ENCODE results near the gene SLF2. TPM values are rescaled to one million over a fixed set of nuclear protein-coding genes. Genes with fewer than 3 reads are reported as not detected.
A peak's percentile ranks its signal among the peaks of the same experiment; 100 is the strongest.

Gene SLF2
- total and polyA plus RNA-seq, 2 of the 8 experiments (the other 6 are each of a cell fraction or from before 2014, with no cell fraction given): 5.5 to 20.9 TPM

- 81% methylated on average over 8 of the region's 8 CpGs; no CpG with 5 or more reads in 1 of the 2 experiments for WGBS, 2 experiments (ENCODE audit: extremely low coverage in 1 of 2, insufficient coverage in 1 of 2, insufficient read length in 1 of 2, insufficient replicate concordance in 2 of 2, low coverage in 1 of 2, low lambda C conversion rate in 2 of 2, missing lambda C conversion rate in 1 of 2)
- H2BK12ac ChIP-seq (ENCODE audit: low read depth, low read length): no peak overlapping the region
- H2BK15ac ChIP-seq (ENCODE audit: low read length): no peak overlapping the region
- TF ChIP-seq SUZ12 (IDR thresholded peaks at IDR 0.05; ENCODE audit: low read length) (no peak), EGR1 (IDR thresholded peaks at IDR 0.05; ENCODE audit: borderline replicate concordance, low read depth, low read length) (no peak), JUND (IDR thresholded peaks at IDR 0.05; ENCODE audit: low read length) (no peak)
- no peaks in the 10 kb centered on the region for H3K9me3 ChIP-seq (ENCODE audit: insufficient read depth in 2 of 2, low read depth in 1 of 2, low read length in 1 of 2)
- no peaks in the 10 kb centered on the region for H3K79me1 ChIP-seq (ENCODE audit: low read depth, low read length)
- H3K18ac ChIP-seq (ENCODE audit: extremely low read depth, low read length): no peak overlapping the region
- no peaks in the 10 kb centered on the region for H3K23me2 ChIP-seq (ENCODE audit: low read depth, low read length)
- no peaks in the 10 kb centered on the region for H3K36me3 ChIP-seq (ENCODE audit: control insufficient read depth in 2 of 4, insufficient read depth in 4 of 4, low read length in 3 of 4)
- H2BK5ac ChIP-seq (ENCODE audit: low read depth, low read length): no peak overlapping the region
- no peak overlapping the region for H3K56ac ChIP-seq (replicated peaks; ENCODE audit: insufficient read length, low read depth, low read length)
- H3K14ac ChIP-seq (ENCODE audit: insufficient read length): no peak overlapping the region
- peak overlapping the region in 1 of 4 experiments; percentile 54; a peak in 1 of 8 replicates for H3K4me3 ChIP-seq (ENCODE audit: extremely low read depth in 1 of 4, insufficient read depth in 2 of 4, low read depth in 3 of 4, low read length in 4 of 4)
- no peak overlapping the region for H4K5ac ChIP-seq (ENCODE audit: insufficient read length, low read depth, low read length)
- FAIRE-seq (no peak), DNase-seq (ENCODE audit: low read depth in 1 of 2, low spot score in 2 of 2) (no peak)
- H4K20me1 ChIP-seq (replicated peaks in 1 of 2; ENCODE audit: control insufficient read depth in 1 of 2, insufficient read depth in 2 of 2, low read length in 2 of 2): no peaks in the 10 kb centered on the region
- peak overlapping the region in 1 of 2 experiments; percentile 74; a peak in 2 of 4 replicates for H3K4me2 ChIP-seq (ENCODE audit: insufficient read depth in 1 of 2, low read depth in 2 of 2, low read length in 2 of 2)
- no peak overlapping the region for H3K23ac ChIP-seq (ENCODE audit: insufficient read length)
- no peak overlapping the region; the same call in 1 of the 2 replicates for H2AFZ ChIP-seq (ENCODE audit: low read length)
- H2BK120ac ChIP-seq (replicated peaks; ENCODE audit: low read depth, low read length): no peak overlapping the region
- H3K79me2 ChIP-seq (ENCODE audit: control insufficient read depth in 1 of 2, insufficient read depth in 2 of 2, low read length in 2 of 2): no peaks in the 10 kb centered on the region
- H3K4ac ChIP-seq (replicated peaks; ENCODE audit: insufficient read length, low read depth, low read length): no peak overlapping the region
- no peak overlapping the region for H3K27ac ChIP-seq (ENCODE audit: low read depth, low read length)
- H2AK5ac ChIP-seq (ENCODE audit: low read depth, low read length): no peak overlapping the region
- ChIA-PET POLR2A (ENCODE audit: partially characterized antibody) (no interaction called here), CTCF (ENCODE audit: partially characterized antibody) (interaction anchor here (0.6 to 5.9 kb wide), 13 partner anchors 10 to 305 kb away, joined by 3 to 42 read pairs (median 3); no protein-coding TSS in a partner anchor)
- H4K8ac ChIP-seq (ENCODE audit: extremely low read depth, insufficient read depth, low read length): peak overlapping the region; percentile 41; the same call in 1 of the 2 replicates
- peaks cover 1 to 47% (median 35%) of the 10 kb centered on the region in 4 experiments for H3K27me3 ChIP-seq (replicated peaks in 1 of 4; ENCODE audit: control insufficient read depth in 3 of 4, extremely low read depth in 1 of 4, insufficient read depth in 3 of 4, low read length in 3 of 4)
- no peak overlapping the region for H2BK20ac ChIP-seq (ENCODE audit: low read length)
- H4K91ac ChIP-seq (replicated peaks; ENCODE audit: insufficient read length, low read length): no peak overlapping the region
- H3K9ac ChIP-seq (replicated peaks in 1 of 4; ENCODE audit: extremely low read depth in 1 of 4, low read depth in 3 of 4, low read length in 3 of 4): no peak overlapping the region
- peaks cover 0 to 8% (median 4%) of the 10 kb centered on the region in 4 experiments; a peak in 6 of 7 replicates for H3K4me1 ChIP-seq (replicated peaks in 1 of 4; ENCODE audit: control insufficient read depth in 3 of 4, insufficient read depth in 4 of 4, low read length in 3 of 4)
Observed at GRCh38 chr10:100867261-100867963, 45.4 kb upstream of the SLF2 start.
